Activated CD8-positive, alpha-beta memory T cell treated with anti-CD3 and anti-CD28 coated beads, Interleukin-2, amount 50 U/mL, for 4 hours (primary cell): ENCODE results near the gene TMA7.

Source experiments
- DNase-seq: peaks from one replicate; pipeline ENCODE4 v3.0.0-alpha.2; 2020

TMA7 gene

GRCh38 chr3:48423883-48424695 is 16.0 kb upstream of the TMA7 start:
- no peak for DNase-seq

DNA sequence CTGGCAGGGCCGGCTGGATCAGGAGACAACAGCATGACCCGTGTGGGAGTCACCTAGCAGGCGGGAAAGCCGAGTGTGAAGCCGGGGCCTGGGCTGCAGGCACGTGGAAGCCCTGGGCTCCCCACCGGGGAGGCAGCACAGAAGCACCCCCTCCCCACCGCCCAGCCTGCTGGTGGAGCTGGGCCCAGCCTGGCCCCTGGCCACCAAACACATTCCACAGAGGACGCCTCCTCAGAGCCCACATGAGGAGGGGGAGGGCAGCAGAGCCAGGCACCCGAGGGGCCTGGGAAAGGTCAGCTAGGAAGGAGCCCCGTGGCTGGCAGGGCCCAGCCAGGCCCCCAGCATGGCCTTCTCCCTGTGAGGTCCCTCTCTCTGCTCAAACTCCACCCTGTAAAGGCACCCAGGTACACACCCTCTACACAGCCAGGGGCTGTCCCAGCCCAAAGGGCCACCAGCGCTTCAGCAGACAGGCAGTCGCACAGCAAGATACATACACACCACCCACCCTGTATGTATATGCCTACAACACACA is 14.7 kb upstream of the TMA7 start:
- DNase-seq: no peak

GRCh38 chr3:48426401-48426909 is 13.6 kb upstream of the TMA7 start:
- no peak for DNase-seq

DNA sequence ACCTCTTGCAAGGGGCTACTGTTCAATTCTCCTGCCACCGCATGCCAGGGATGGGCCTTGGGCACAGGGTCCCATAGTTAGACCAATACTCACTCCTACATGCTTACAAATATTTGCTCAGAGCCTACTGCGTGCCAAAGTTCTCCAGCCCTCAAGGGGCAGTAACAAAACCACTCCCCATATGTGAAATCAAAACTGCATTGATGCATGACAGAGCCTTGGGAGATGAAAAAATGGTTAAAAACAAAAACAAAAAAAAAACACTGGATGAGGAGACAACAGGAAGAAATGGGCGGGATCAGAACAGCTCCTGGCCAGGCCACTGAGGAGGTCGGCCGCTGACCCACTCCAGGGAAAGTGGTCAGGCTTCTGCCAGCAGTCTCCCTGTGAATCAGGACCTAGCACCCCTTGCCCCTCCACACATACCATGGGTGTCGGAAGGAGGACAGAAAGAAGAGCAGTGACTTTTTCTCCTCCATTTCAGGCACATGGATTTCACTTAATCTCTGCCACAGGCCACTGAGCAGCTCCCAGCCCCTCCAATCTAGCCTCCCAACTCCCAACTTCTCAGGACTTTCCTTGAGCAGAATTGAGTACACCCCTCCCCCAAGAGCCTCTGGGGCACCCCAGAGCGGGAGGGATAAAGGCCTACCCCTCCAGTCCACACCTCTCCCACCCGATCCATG is 13.0 kb upstream of the TMA7 start:
- no peak for DNase-seq

DNA sequence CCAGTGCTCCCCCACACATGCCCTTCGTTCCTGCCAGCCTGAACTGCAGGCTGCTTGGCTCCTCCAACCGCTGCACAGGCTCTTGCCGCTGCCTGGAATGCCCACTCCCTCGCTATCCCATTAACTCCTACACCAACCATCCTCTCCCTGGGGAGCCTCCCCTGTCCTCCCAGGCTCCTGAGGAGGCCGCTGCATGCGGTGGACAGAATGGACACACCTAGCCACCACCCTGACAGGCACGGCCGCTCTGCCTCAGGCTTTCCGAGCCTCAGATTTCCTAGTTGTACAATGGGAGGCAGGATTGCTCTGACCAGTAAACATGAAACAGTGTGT is 12.5 kb upstream of the TMA7 start:
- no peak for DNase-seq

DNA sequence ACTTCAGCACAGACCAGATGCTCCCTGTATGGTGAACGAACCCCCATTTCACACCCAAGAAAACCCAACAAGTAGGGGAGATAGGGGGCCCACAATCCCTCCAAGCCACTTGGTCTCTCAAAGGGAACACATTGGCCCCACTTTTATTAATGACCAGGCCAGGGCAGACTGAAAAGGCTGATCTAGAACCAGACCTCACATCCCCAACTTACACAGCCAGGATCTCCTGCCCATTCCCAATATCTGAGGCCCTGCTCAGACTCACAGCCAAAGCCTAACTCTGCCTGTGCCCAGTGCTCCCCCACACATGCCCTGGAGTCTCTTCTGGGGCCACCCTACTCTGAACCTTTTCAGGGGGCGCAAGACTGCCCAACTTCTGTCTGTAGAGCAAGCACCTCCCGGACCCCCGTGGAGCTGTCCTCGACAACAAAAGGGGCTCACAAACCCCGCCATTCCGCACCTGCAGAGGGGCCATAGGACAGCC is 11.9 kb upstream of the TMA7 start:
- DNase-seq: no peak

DNA sequence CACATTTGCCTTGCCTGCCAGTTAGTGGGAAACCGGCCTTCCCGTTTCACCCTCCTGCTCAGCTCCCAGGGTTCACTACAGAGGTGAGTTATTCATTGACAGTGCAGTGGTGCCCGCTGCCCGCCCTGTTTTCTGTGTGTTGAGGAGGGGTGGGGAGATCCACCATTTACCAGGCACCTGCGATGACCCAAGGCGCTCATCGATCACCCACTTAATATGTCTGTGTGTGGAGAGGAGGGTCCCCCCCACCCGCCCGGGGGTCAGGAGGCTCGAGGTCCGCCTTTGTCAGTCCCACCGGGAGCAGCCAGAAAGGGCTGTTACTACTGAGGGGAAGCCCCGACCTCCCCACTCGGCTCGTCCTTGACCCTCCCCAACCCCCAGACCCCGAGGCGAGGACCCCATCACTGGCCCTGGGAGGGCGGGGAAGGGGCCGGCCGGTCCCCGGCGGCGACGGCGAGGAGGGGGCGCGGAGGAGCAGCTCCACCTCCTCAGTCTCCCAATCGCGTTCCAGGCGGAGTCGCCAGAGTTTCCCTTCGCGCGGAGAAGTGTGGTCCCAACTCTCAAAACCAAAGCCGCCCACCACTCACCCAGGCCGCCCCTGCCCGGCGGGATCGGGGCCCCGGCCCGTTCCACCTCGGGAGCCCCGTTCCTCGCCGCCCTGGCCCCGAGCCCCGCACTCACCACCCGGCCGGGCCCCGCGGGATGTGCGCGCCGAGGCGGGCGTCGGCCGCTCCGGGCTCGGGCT is 11.3 kb upstream of the TMA7 start:
- no peak for DNase-seq

DNA sequence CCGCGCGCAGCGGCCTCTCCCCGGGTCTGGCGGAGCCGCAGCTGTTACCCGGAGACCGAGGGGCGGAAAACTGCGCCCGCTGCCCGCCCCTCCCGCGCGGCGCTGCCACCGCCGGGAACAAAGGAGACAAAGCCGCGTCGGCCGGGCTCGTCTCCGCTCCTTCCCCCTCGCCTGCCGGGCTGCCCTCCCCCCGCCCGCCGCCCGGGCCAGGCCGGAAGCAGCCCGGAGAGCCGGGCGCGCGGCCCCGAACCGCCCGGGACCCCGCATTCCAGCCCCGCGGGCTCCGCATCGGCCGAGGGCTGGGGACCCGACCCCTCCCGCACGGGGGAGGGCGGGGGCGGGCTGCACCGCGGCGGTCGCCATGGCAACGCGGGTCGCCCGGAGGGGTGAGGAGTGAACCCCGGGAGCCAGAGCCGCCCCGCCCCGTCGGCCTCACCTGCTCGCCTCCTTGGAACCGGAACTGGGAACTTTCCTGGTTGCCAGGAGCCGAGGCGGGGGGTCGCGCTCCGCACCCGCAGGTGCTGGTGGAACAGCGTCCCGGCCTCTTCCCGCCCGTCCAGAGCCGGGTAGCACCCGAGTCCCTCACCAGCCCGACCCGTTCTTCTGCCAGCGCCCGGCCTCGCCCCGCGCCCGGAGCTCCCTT is 10.6 kb upstream of the TMA7 start:
- peak; percentile 68 for DNase-seq

DNA sequence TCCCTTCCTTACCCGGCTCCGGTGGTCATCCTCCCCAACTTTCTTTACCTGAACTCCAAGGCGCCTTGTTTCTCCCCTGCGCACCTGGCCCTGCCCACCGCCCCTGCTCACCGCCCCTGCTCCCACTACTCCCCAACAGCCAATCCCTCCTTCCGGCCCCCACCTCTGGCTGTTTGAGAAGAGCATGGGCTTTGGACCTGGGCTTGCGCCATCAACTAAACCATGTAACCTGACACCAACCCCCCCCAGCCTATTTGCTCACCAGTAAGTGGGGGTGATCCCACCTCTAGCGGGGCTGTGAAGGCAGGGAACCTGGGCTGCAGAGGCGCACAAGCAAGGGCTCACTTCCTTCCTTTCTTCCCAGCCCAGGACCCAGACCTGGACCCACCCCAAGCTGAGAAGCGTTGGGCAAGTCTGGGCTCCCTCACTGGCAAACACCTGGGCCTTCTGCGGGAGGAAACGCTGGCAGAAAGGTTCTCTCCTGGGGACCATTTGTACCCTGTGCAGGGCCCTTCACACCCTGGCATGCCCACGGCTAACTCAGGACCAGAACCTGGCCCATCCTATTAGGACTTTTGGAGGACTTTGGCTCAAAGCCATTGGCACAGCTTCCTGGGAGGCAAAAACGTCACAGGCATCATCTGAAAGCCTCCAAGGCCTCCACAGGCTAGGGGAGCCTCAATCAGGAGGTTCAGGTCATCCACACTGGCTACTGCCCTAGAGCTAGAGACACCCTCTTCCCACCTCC is 9.9 kb upstream of the TMA7 start, which contains the start of gene PLXNB1:
TSS of gene PLXNB1 (minus strand) at position 127 of the 748 bp plus-strand sequence. CDS start 5,475 bp downstream, outside the sequence.
- DNase-seq: no peak

GRCh38 chr3:48430708-48431101 is 9.4 kb upstream of the TMA7 start:
- DNase-seq: no peak

- no peak for DNase-seq
These were observed 8.6 kb upstream of the TMA7 start for GRCh38 chr3:48431224-48432029.

GRCh38 chr3:48432411-48433371 is 7.4 kb upstream of the TMA7 start:
- DNase-seq: peak; percentile 7

DNA sequence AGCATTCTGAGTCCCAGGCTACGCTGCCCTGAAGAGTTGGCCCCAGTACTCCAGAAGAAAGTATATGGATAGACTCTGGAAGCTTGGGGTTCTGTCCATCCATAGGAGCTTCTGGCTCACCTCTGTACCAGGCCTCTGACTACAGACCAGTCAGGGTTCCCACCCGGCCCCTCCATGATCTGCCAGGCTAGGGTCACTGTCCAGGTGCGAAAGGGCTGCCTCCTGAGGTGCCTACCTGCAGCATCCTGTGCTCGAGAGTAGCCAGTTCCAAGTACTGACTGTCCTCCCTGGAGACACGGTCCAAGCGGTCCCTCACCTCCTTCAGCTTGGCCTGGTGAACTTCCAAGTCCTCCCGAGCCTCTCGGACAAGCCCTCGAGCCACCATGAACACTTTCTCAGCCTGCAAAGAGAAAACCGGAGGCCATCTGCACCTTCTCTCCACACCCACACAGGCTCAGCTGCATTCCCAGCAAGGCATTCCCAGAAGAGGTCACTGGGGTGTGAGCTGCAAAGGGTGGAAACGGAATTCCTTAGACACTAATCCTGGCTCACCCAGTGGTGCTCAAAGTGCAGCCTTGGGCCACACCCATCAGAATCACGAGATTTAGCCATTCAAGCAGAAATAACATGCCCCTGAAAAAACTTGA is 6.5 kb upstream of the TMA7 start:
- peak; percentile 6 for DNase-seq

DNA sequence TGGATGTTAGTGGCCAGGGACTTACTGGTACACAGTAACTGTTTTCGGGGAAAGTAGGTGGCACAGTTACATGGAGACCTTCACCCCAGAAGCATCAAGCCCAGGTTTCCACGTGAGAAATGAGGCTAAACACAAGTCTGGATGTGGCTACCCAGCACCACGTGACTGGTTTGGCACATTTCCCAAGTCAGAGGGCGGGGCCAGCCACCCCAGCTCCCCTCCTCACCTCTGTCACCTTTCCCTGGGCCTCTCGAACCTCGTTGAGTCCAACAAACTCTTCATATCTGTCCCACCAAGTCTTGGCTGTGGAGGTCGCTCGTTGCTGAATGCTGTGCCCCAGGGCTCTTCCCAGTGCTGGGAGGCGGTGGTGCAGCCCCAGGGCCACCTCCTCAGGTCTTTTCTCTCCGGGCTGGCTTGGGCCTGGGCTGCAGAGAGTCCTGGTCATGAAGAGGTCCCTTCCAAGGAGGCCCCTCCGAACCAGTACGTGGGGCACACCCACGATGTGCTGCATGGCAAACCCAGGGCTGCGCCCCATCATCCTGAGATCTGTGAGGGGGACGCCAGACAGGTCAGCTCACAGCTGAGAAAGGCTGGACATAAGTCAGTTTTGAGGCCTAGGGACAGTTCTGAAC is 5.3 kb upstream of the TMA7 start:
- DNase-seq: no peak

GRCh38 chr3:48435223-48435595 is 4.8 kb upstream of the TMA7 start:
- no peak for DNase-seq

GRCh38 chr3:48435774-48436476 is 4.1 kb upstream of the TMA7 start:
- peak; percentile 84 for DNase-seq

GRCh38 chr3:48436477-48436787 is 3.6 kb upstream of the TMA7 start:
- no peak for DNase-seq

GRCh38 chr3:48436855-48437254 is 3.2 kb upstream of the TMA7 start:
- DNase-seq: peak; percentile 5
